ENCODE data around the gene AFDN.

- TF ChIP-seq HDGF (IDR thresholded peaks at IDR 0.05; ENCODE audit: borderline replicate concordance) (no peak), FOXM1 (IDR thresholded peaks at IDR 0.05; ENCODE audit: borderline replicate concordance) (no peak), SP1 (IDR thresholded peaks at IDR 0.05) (no peak), TARDBP (IDR thresholded peaks at IDR 0.05) (no peak), L3MBTL2 (conservative IDR thresholded peaks at IDR 0.05) (no peak), BHLHE40 (IDR thresholded peaks at IDR 0.05; ENCODE audit: borderline replicate concordance) (no peak), FOXK2 (IDR thresholded peaks at IDR 0.05) (no peak), LEF1 (IDR thresholded peaks at IDR 0.05; ENCODE audit: borderline replicate concordance) (no peak), SUZ12 (IDR thresholded peaks at IDR 0.05) (no peak), CTBP1 (IDR thresholded peaks at IDR 0.05; ENCODE audit: borderline replicate concordance) (no peak), ARNT (IDR thresholded peaks at IDR 0.05) (no peak)
These were observed 162.5 kb downstream of the AFDN start for GRCh38 chr6:167988945-167989841.
